Measurements from ENCODE around the gene NAALADL2.

NAALADL2 gene

GRCh38 chr3:175272392-175272791 lies 413.3 kb downstream of the NAALADL2 start:
- no peak for DNase-seq

- DNase-seq, result no peak
Measured at GRCh38 chr3:175273573-175273972, 414.4 kb downstream of the NAALADL2 start.

- DNase-seq, result no peak
Measured at GRCh38 chr3:175274056-175274455, 414.9 kb downstream of the NAALADL2 start.

GRCh38 chr3:175274474-175275218 lies 415.5 kb downstream of the NAALADL2 start:
- DNase-seq, result no peak

GRCh38 chr3:175278680-175279079 lies 419.5 kb downstream of the NAALADL2 start:
- DNase-seq, result no peak

- DNase-seq, result no peak
Measured at GRCh38 chr3:175279457-175279856, 420.3 kb downstream of the NAALADL2 start.

- no peak for DNase-seq
Measured at GRCh38 chr3:175279911-175280310, 420.8 kb downstream of the NAALADL2 start.

- DNase-seq, result no peak
Measured at GRCh38 chr3:175287361-175287963, 428.3 kb downstream of the NAALADL2 start.

- DNase-seq, result no peak
Measured at GRCh38 chr3:175288621-175289020, 429.5 kb downstream of the NAALADL2 start.

- DNase-seq, result no peak
Measured at GRCh38 chr3:175294793-175295192, 435.7 kb downstream of the NAALADL2 start.

GRCh38 chr3:175295248-175296130 lies 436.4 kb downstream of the NAALADL2 start:
- no peak for DNase-seq

- no peak for DNase-seq
Measured at GRCh38 chr3:175297216-175297615, 438.1 kb downstream of the NAALADL2 start.

GRCh38 chr3:175301741-175302140 lies 442.6 kb downstream of the NAALADL2 start:
- DNase-seq, result no peak

- no peak for DNase-seq
Measured at GRCh38 chr3:175304404-175304803, 445.3 kb downstream of the NAALADL2 start.

GRCh38 chr3:175307642-175308041 lies 448.5 kb downstream of the NAALADL2 start:
- DNase-seq, result no peak

- no peak for DNase-seq
Measured at GRCh38 chr3:175308097-175308496, 449.0 kb downstream of the NAALADL2 start.

GRCh38 chr3:175310046-175310445 lies 450.9 kb downstream of the NAALADL2 start:
- no peak for DNase-seq

- no peak for DNase-seq
Measured at GRCh38 chr3:175311404-175311803, 452.3 kb downstream of the NAALADL2 start.

- no peak for DNase-seq
Measured at GRCh38 chr3:175311946-175312345, 452.8 kb downstream of the NAALADL2 start.

- DNase-seq, result no peak
Measured at GRCh38 chr3:175312791-175313190, 453.7 kb downstream of the NAALADL2 start.

- DNase-seq, result no peak
Measured at GRCh38 chr3:175316799-175317198, 457.7 kb downstream of the NAALADL2 start.

- no peak for DNase-seq
Measured at GRCh38 chr3:175325440-175325839, 466.3 kb downstream of the NAALADL2 start.

GRCh38 chr3:175326041-175326440 lies 466.9 kb downstream of the NAALADL2 start:
- no peak for DNase-seq

- DNase-seq, result no peak
Measured at GRCh38 chr3:175329373-175329772, 470.2 kb downstream of the NAALADL2 start.
